Ovary (tissue), 9 donors: ENCODE results near the gene JADE2. TPM values are rescaled to one million over a fixed set of nuclear protein-coding genes. Genes with fewer than 3 reads are reported as not detected.

Experiments used
- DNase-seq, 5 donors: peaks; one replicate each; pipeline ENCODE4 v3.0.0-alpha.2; 2019 to 2020
- H3K27ac ChIP-seq, 2 donors: fragments of 200-600 bp; one replicate each; pipeline versions ENCODE4 v1.5.1 to v1.8.0; 2019 to 2022
- H3K27me3 ChIP-seq: fragments of 200-600 bp; one replicate; pipeline ENCODE4 v1.8.0; 2022
- H3K36me3 ChIP-seq: fragments of 200-600 bp; sonication (generic); one replicate; pipeline ENCODE4 v1.5.1; 2019
- H3K4me1 ChIP-seq: one replicate; pipeline ENCODE4 v1.8.1; 2013; ENCODE audit warnings: mild to moderate bottlenecking, moderate library complexity; ENCODE audit not compliant: insufficient read depth
- H3K4me3 ChIP-seq: fragments of 200-600 bp; sonication (generic); one replicate; pipeline ENCODE4 v1.5.1; 2017
- H3K9me3 ChIP-seq, 2 donors: fragments of 200-600 bp in 1 of 2; sonication (generic) in 1 of 2; one replicate each; pipeline versions ENCODE4 v1.5.1 to v1.8.1; 2013 to 2019; ENCODE audit warnings: mild to moderate bottlenecking in 1 of 2, moderate library complexity in 1 of 2
- CTCF ChIP-seq, 3 donors: fragments of 450-650 bp in 2 of 3; fragments of 200-600 bp in 1 of 3; IDR thresholded peaks; one replicate each; pipeline versions ENCODE4 v1.5.1 to v1.8.0; 2016 to 2022; ENCODE audit warnings: antibody characterized with exemption in 3 of 3, mild to moderate bottlenecking in 1 of 3
- EP300 ChIP-seq: sonication (generic); formaldehyde crosslinking; IDR thresholded peaks from one replicate; pipeline ENCODE4 v1.6.1; 2017; ENCODE audit warnings: antibody characterized with exemption
- POLR2A ChIP-seq: fragments of 450-650 bp; IDR thresholded peaks from one replicate; pipeline ENCODE4 v1.6.1; 2017; ENCODE audit warnings: antibody characterized with exemption, mild to moderate bottlenecking, moderate library complexity
- WGBS, 3 donors: extraction: QIAGEN DNeasy Blood & Tissue Kit in 1 of 3; methylation state at CpG; one replicate each; pipeline versions ENCODE4 v1.1.5 to v1.1.7; 2013 to 2017; 5-methylcytosine and 5-hydroxymethylcytosine counted together
- intact Hi-C, 4 donors: fragments of 100-400 bp; cut with DNase I; formaldehyde crosslinking; loops; one replicate each; pipeline versions ENCODE4 v1.11.0 to v1.15.1; 2022 to 2023
- polyA plus RNA-seq, 2 donors: library from polyadenylated mRNA; stranded (reverse); fragments of 200-250 nt in 1 of 2; fragments of 350-450 nt in 1 of 2; fragmentation: Illumina TruSeq in 1 of 2; extraction: RNeasy Lipid Tissue Mini Kit (QIAGEN cat#74804) in 1 of 2; gene quantifications; one replicate each; pipeline ENCODE4 v1.2.3, GENCODE V29; 2013 to 2014
- total RNA-seq, 7 donors: library from RNA; depleted of rRNA in 2 of 7; stranded (reverse); fragments of >200 nt in 2 of 7; fragmentation: NEBNext Ultra II Directional in 3 of 7; extraction: Animal tissue kit (Norgen Biotek cat#: 25700) in 3 of 7; gene quantifications; one replicate each; pipeline versions ENCODE4 v1.1.0 to v1.2.4, GENCODE V29; 2016 to 2023
- donor health status: DM: no; HTN: no; CAD: no; lungs with moderate emphysema.
- donor health status: DM: no; HTN: no; CAD: no.
- donor health status: Bipolar disorder and iron deficiency.
- donor health status: DM: yes; HTN: yes; CAD: no.
- donor health status: DM: no; HTN: no; CAD: no.
- donor health status: DM: yes; HTN: yes; CAD: no.

The JADE2 gene
- total and polyA plus RNA-seq, 9 donors: 23.2 to 82.9 (median 66.0) TPM

DNA sequence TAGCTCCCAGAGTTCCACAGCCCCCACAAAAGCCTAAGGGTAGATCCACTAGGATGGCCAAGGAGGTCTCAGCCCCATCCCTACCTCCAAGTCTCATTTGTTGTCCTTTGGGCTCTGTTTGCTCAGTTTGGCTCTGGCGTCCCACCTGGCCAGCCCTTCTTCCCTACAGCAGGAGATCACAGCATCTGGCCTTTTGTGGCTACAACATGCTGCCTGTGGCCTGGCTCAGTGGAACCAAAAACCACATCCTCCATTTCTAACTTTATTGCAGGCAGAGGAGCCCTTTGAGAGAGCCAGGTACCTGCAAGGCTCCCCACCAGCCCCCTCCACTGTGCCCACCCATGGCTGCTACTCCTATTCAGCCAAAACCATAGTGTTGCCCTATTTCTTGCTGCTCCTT is 11.4 kb downstream of the JADE2 start:
- peaks cover 16% of the 10 kb centered on the region for H3K4me1 ChIP-seq

DNA sequence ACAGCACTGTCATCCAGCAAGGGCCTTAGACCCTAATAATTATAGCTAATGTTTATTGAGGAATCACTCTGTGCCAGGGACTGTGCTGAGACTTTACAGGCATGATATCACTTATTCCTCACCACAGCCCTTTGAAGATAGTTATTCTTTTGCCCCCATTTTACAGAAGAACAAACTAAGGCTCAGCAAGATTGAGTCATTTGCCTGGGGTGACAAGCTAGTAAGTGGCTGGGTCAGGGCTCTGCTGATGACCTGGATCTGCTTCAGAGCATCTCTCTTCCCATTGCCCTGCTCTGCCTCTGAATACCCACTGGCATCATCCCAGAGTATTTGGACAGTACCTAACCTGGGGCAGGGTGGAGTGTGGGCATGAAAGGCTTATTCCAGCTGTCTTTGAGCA is 11.8 kb downstream of the JADE2 start:
- no peaks in the 10 kb centered on the region for H3K27me3 ChIP-seq
- H3K4me1 ChIP-seq: peaks cover 13% of the 10 kb centered on the region
- intact Hi-C loops: no loop called here
- no peaks in the 10 kb centered on the region for H3K9me3 ChIP-seq
- TF ChIP-seq EP300: no peak
- TF ChIP-seq CTCF (IDR thresholded peaks at IDR 0.05): no peak
- no peak for TF ChIP-seq POLR2A
- no peaks in the 10 kb centered on the region for H3K36me3 ChIP-seq
- no peak for DNase-seq
- H3K4me3 ChIP-seq: no peak overlapping the region
- no peak overlapping the region for H3K27ac ChIP-seq

More for the DNA sequence above, 11.4 kb downstream of the JADE2 start:
- no peaks in the 10 kb centered on the region for H3K27me3 ChIP-seq
- H3K9me3 ChIP-seq: no peaks in the 10 kb centered on the region
- H3K4me3 ChIP-seq: no peak overlapping the region
- no peak for DNase-seq
- intact Hi-C loops: no loop called here
- no peak overlapping the region for H3K27ac ChIP-seq
- no peaks in the 10 kb centered on the region for H3K36me3 ChIP-seq
- TF ChIP-seq POLR2A (no peak), CTCF (IDR thresholded peaks at IDR 0.05) (no peak), EP300 (no peak)
- 22 to 67% (median 35%) methylated on average over 1 of the region's 1 CpG for WGBS, 3 donors

- intact Hi-C loops: no loop called here
- Histone ChIP-seq H3K36me3 (no peaks in the 10 kb centered on the region), H3K9me3 (no peaks in the 10 kb centered on the region), H3K27me3 (no peaks in the 10 kb centered on the region), H3K27ac (no peak overlapping the region), H3K4me3 (no peak overlapping the region), H3K4me1 (peaks cover 10% of the 10 kb centered on the region)
- DNase-seq: no peak
- no peak for TF ChIP-seq EP300
- TF ChIP-seq CTCF (IDR thresholded peaks at IDR 0.05): no peak
- TF ChIP-seq POLR2A: no peak
- 69 to 76% (median 72%) methylated on average over 3 of the region's 3 CpGs for WGBS, 3 donors
These were observed 12.8 kb downstream of the JADE2 start for GRCh38 chr5:134538296-134538695.

GRCh38 chr5:134539732-134540131 is 14.3 kb downstream of the JADE2 start:
- TF ChIP-seq EP300 (no peak), CTCF (IDR thresholded peaks at IDR 0.05) (no peak), POLR2A (no peak)
- H3K4me1 ChIP-seq: peaks cover 6% of the 10 kb centered on the region
- intact Hi-C loops: no loop called here
- H3K36me3 ChIP-seq: no peaks in the 10 kb centered on the region
- H3K9me3 ChIP-seq: no peaks in the 10 kb centered on the region
- WGBS, 3 donors: 89 to 98% (median 95%) methylated on average over 1 to 2 of the region's 2 CpGs
- no peak for DNase-seq
- no peaks in the 10 kb centered on the region for H3K27me3 ChIP-seq
- no peak overlapping the region for H3K27ac ChIP-seq
- H3K4me3 ChIP-seq: no peak overlapping the region
